HEK293 (cell line): ENCODE data around the gene MKX.

Source experiments
- CTCF ChIA-PET: fragments of 350-600 bp; formaldehyde crosslinking; extraction: SDS; loops from one replicate; lab custom pipeline; 2021; ENCODE audit warnings: antibody characterized with exemption; lab: Yijun Ruan, JAX
- POLR2A ChIA-PET: fragments of 300-600 bp; formaldehyde crosslinking; extraction: SDS; loops from one replicate; lab custom pipeline; 2020; ENCODE audit warnings: antibody characterized with exemption, inconsistent platforms; lab: Yijun Ruan, JAX
- H3K27ac ChIP-seq: fragments of 200-500 bp; sonication (Bioruptor generic); 2 replicates; pipeline ENCODE4 v1.5.1; 2014; ENCODE audit warnings: low read depth, low read length, control low read depth, inconsistent platforms; ENCODE audit errors: extremely low read depth
- H3K36me3 ChIP-seq, 2 experiments: fragments of 200-500 bp in 1 of 2; sonication (Bioruptor generic) in 1 of 2; 1 replicate in 1 of 2; 2 replicates in 1 of 2; pipeline ENCODE4 v1.5.1; 2014 to 2017; ENCODE audit warnings: inconsistent platforms in 2 of 2, low read length in 2 of 2; ENCODE audit not compliant: control insufficient read depth in 2 of 2, insufficient read depth in 1 of 2
- H3K4me1 ChIP-seq: fragments of 200-500 bp; sonication (Bioruptor generic); 2 replicates; pipeline ENCODE4 v1.5.1; 2014; ENCODE audit warnings: mild to moderate bottlenecking, low read length, inconsistent platforms; ENCODE audit not compliant: control insufficient read depth, insufficient read depth
- H3K4me3 ChIP-seq: 2 replicates; pipeline ENCODE4 v1.5.1; 2011; ENCODE audit warnings: low read depth, mild to moderate bottlenecking, control low read depth, low read length, moderate library complexity
- H3K9me3 ChIP-seq: fragments of 200-500 bp; sonication (Bioruptor generic); 2 replicates; pipeline ENCODE4 v1.5.1; 2014; ENCODE audit warnings: low read depth, low read length, inconsistent platforms; ENCODE audit not compliant: control insufficient read depth, insufficient read depth
- GLI2 ChIP-seq: fragments of 450-650 bp; formaldehyde crosslinking; IDR thresholded peaks from 2 replicates; pipeline ENCODE4; 2017; ENCODE audit warnings: missing biosample characterization, missing genetic modification characterization, low read depth, borderline replicate concordance
- KLF7 ChIP-seq: fragments of 450-650 bp; formaldehyde crosslinking; IDR thresholded peaks from 2 replicates; pipeline ENCODE4 v1.5.1; 2016; ENCODE audit warnings: missing biosample characterization, missing genetic modification characterization, borderline replicate concordance
- MEIS1 ChIP-seq: sonication (generic); formaldehyde crosslinking; IDR thresholded peaks from 2 replicates; pipeline ENCODE4 v1.8.1; 2022; ENCODE audit warnings: missing genetic modification reagents, mild to moderate bottlenecking, borderline replicate concordance
- RBAK ChIP-seq: fragments of 450-650 bp; formaldehyde crosslinking; IDR thresholded peaks from 2 replicates; pipeline ENCODE4 v1.5.1; 2016; ENCODE audit warnings: missing biosample characterization, missing genetic modification characterization
- SALL2 ChIP-seq: fragments of 450-650 bp; formaldehyde crosslinking; IDR thresholded peaks from 2 replicates; pipeline ENCODE4 v1.5.0; 2017; ENCODE audit warnings: missing biosample characterization, mild to moderate bottlenecking, missing genetic modification characterization, borderline replicate concordance
- SCRT2 ChIP-seq: fragments of 450-650 bp; formaldehyde crosslinking; IDR thresholded peaks from 2 replicates; pipeline ENCODE4 v1.5.1; 2016; ENCODE audit warnings: missing biosample characterization, missing genetic modification characterization
- SETDB1 ChIP-seq: IDR thresholded peaks from one replicate; pipeline ENCODE4 v1.6.1; 2017; ENCODE audit warnings: mild to moderate bottlenecking, low read length, moderate library complexity, mixed read lengths; ENCODE audit not compliant: insufficient read length
- SP7 ChIP-seq: fragments of 450-650 bp; formaldehyde crosslinking; IDR thresholded peaks from 2 replicates; pipeline ENCODE4 v1.5.1; 2016; ENCODE audit warnings: missing biosample characterization, missing genetic modification characterization
- YY1 ChIP-seq: fragments of 450-650 bp; formaldehyde crosslinking; IDR thresholded peaks from 2 replicates; pipeline ENCODE4 v1.5.1; 2018; ENCODE audit warnings: missing biosample characterization, missing genetic modification characterization
- ZFP3 ChIP-seq: fragments of 450-650 bp; formaldehyde crosslinking; IDR thresholded peaks from 2 replicates; pipeline ENCODE4 v1.5.1; 2016; ENCODE audit warnings: low read depth, missing biosample characterization, missing genetic modification characterization
- ZNF175 ChIP-seq: fragments of 450-650 bp; formaldehyde crosslinking; IDR thresholded peaks from 2 replicates; pipeline ENCODE4 v1.5.1; 2016; ENCODE audit warnings: missing biosample characterization, missing genetic modification characterization
- ZNF2 ChIP-seq: fragments of 450-650 bp; formaldehyde crosslinking; IDR thresholded peaks from 2 replicates; pipeline ENCODE4 v1.5.1; 2016; ENCODE audit warnings: missing biosample characterization, missing genetic modification characterization
- ZNF239 ChIP-seq: fragments of 450-650 bp; formaldehyde crosslinking; IDR thresholded peaks from 2 replicates; pipeline ENCODE4 v1.5.1; 2016; ENCODE audit warnings: missing biosample characterization, missing genetic modification characterization
- ZNF335 ChIP-seq: fragments of 450-650 bp; formaldehyde crosslinking; conservative IDR thresholded peaks from 2 replicates; pipeline ENCODE4 v1.5.1; 2016; ENCODE audit warnings: missing biosample characterization, missing genetic modification characterization
- ZNF362 ChIP-seq: fragments of 450-650 bp; formaldehyde crosslinking; IDR thresholded peaks from 2 replicates; pipeline ENCODE4 v1.5.1; 2016; ENCODE audit warnings: missing biosample characterization, missing genetic modification characterization
- ZNF433 ChIP-seq: fragments of 450-650 bp; formaldehyde crosslinking; IDR thresholded peaks from 2 replicates; pipeline ENCODE4 v1.5.1; 2016; ENCODE audit warnings: missing biosample characterization, missing genetic modification characterization, low read depth
- ZNF473 ChIP-seq: fragments of 450-650 bp; formaldehyde crosslinking; IDR thresholded peaks from 2 replicates; pipeline ENCODE4 v1.5.1; 2017; ENCODE audit warnings: missing biosample characterization, missing genetic modification characterization
- ZNF513 ChIP-seq: fragments of 450-650 bp; IDR thresholded peaks from 2 replicates; pipeline ENCODE4 v1.5.1; 2018; ENCODE audit warnings: missing biosample characterization, missing genetic modification characterization
- ZNF621 ChIP-seq: fragments of 450-650 bp; formaldehyde crosslinking; IDR thresholded peaks from 2 replicates; pipeline ENCODE4 v1.5.1; 2017; ENCODE audit warnings: missing biosample characterization, missing genetic modification characterization
- ZNF626 ChIP-seq: fragments of 450-650 bp; sonication (Bioruptor Pico); formaldehyde crosslinking; IDR thresholded peaks from 2 replicates; pipeline ENCODE4 v1.5.1; 2018; ENCODE audit warnings: missing biosample characterization, missing genetic modification characterization, inconsistent platforms
- ZNF677 ChIP-seq: fragments of 450-650 bp; IDR thresholded peaks from 2 replicates; pipeline ENCODE4 v1.5.0; 2018; ENCODE audit warnings: missing biosample characterization, mild to moderate bottlenecking, missing genetic modification characterization, moderate library complexity
- ZNF792 ChIP-seq: fragments of 450-650 bp; formaldehyde crosslinking; IDR thresholded peaks from 2 replicates; pipeline ENCODE4 v1.5.1; 2016; ENCODE audit warnings: missing biosample characterization, missing genetic modification characterization
- ZSCAN16 ChIP-seq: fragments of 450-650 bp; formaldehyde crosslinking; IDR thresholded peaks from 2 replicates; pipeline ENCODE4 v1.5.1; 2016; ENCODE audit warnings: missing biosample characterization, missing genetic modification characterization
- TF ChIP-seq, protein P1 (sequence below): fragments of 450-650 bp; formaldehyde crosslinking; IDR thresholded peaks from 2 replicates; pipeline ENCODE4 v1.5.1; 2016; ENCODE audit warnings: missing biosample characterization, missing genetic modification characterization

Gene MKX

GRCh38 chr10:27680691-27681605, 64.7 kb downstream of the MKX start:
- no peak for TF ChIP-seq ZNF239 (tag by site-specific recombination)
- no peak for TF ChIP-seq RBAK (tag by site-specific recombination)
- no peak for TF ChIP-seq ZNF362
- TF ChIP-seq ZNF621 (tag by site-specific recombination), result no peak
- TF ChIP-seq SP7 (tag by site-specific recombination), result no peak
- Histone ChIP-seq H3K4me3 (no peak overlapping the region), H3K4me1 (no peaks in the 10 kb centered on the region), H3K36me3 (no peaks in the 10 kb centered on the region), H3K9me3 (no peaks in the 10 kb centered on the region), H3K27ac (no peak overlapping the region)
- POLR2A ChIA-PET, result no interaction called here
- CTCF ChIA-PET, result interaction anchor here (0.6 to 0.8 kb wide), 4 partner anchors 20 to 778 kb away, joined by 3 to 7 read pairs (median 4); no protein-coding TSS in a partner anchor

DNA sequence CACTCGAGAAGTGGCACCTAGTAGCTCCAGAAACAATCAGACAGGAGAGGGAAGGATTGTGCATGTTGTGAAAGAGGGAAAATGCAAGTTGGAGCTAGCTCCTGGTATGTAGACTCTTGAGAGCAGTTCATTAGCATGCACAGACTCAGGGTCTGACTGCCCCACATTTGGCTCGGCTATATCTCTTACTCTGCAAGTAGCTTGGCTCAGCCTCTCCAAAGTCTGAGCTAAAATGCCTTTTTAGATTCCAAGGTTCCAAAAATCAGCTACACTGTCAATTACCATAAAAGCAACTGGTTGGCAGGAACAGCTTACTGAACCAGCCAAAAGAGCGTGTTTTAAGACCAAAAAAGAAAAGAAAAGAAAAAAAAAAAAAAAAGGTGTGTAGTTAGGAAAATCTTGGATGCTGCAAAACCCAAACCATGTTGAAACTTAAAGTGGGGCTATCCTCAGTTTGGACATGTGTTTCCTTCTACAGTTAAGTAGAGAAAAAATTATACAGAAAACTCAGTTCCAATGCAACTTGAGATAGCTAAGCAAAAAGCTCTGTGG, 65.5 kb downstream of the MKX start:
- ChIA-PET POLR2A (no interaction called here), CTCF (interaction anchor here (0.6 to 0.8 kb wide), 3 partner anchors 22 to 1768 kb away, joined by 3 read pairs; no protein-coding TSS in a partner anchor)
- Histone ChIP-seq H3K27ac (no peak overlapping the region), H3K9me3 (no peaks in the 10 kb centered on the region), H3K4me3 (no peak overlapping the region), H3K4me1 (no peaks in the 10 kb centered on the region), H3K36me3 (peaks cover 0 to 2% of the 10 kb centered on the region in 2 experiments; a peak in 1 of 3 replicates)
- TF ChIP-seq GLI2 (tag by site-specific recombination), result no peak
- TF ChIP-seq, protein P1, sequence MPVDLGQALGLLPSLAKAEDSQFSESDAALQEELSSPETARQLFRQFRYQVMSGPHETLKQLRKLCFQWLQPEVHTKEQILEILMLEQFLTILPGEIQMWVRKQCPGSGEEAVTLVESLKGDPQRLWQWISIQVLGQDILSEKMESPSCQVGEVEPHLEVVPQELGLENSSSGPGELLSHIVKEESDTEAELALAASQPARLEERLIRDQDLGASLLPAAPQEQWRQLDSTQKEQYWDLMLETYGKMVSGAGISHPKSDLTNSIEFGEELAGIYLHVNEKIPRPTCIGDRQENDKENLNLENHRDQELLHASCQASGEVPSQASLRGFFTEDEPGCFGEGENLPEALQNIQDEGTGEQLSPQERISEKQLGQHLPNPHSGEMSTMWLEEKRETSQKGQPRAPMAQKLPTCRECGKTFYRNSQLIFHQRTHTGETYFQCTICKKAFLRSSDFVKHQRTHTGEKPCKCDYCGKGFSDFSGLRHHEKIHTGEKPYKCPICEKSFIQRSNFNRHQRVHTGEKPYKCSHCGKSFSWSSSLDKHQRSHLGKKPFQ, result no peak
- no peak for TF ChIP-seq ZNF792
- TF ChIP-seq SETDB1, result no peak
- no peak for TF ChIP-seq ZFP3 (tag by site-specific recombination)
- no peak for TF ChIP-seq MEIS1
- no peak for TF ChIP-seq ZNF433 (tag by site-specific recombination)
- no peak for TF ChIP-seq YY1 (tag by site-specific recombination)
- no peak for TF ChIP-seq ZSCAN16
- TF ChIP-seq KLF7, result no peak
- no peak for TF ChIP-seq ZNF677 (tag by site-specific recombination)
- no peak for TF ChIP-seq ZNF513 (tag by site-specific recombination)
- TF ChIP-seq SCRT2, result no peak
- no peak for TF ChIP-seq ZNF2 (tag by site-specific recombination)
- TF ChIP-seq ZNF473 (tag by site-specific recombination), result no peak
- TF ChIP-seq ZNF626 (tag by site-specific recombination), result no peak
- no peak for TF ChIP-seq ZNF175 (tag by site-specific recombination)
- TF ChIP-seq SALL2 (tag by site-specific recombination), result no peak
- TF ChIP-seq ZNF335 (tag by site-specific recombination), result no peak
